ENCODE results near the gene EML4. TPM values are rescaled to one million over a fixed set of nuclear protein-coding genes. Genes with fewer than 3 reads are reported as not detected.

EML4 gene
- total and polyA plus RNA-seq, 3 experiments from 2014 or later, result 58.0 to 70.8 (median 61.5) TPM

- Mint-ChIP-seq H3K27ac (peak overlapping the region in 3 of 8 donors; percentile 8 to 35 (median 33)), H3K27me3 (no peaks in the 10 kb centered on the region), H3K9me3 (no peaks in the 10 kb centered on the region), H3K36me3 (peaks cover 0 to 53% (median 5%) of the 10 kb centered on the region in 3 donors), H3K4me1 (peaks cover 77 to 96% (median 88%) of the 10 kb centered on the region in 3 donors), H3K4me3 (no peak overlapping the region)
- Histone ChIP-seq H3K27ac (ENCODE audit: low read depth, low read length) (no peak overlapping the region), H3K4me3 (ENCODE audit: low read length) (no peak overlapping the region), H3K36me3 (ENCODE audit: insufficient read depth, low read length) (peaks cover 5% of the 10 kb centered on the region), H3K27me3 (ENCODE audit: insufficient read depth, low read length, poor library complexity, severe bottlenecking) (no peaks in the 10 kb centered on the region), H3K9me3 (ENCODE audit: low read length) (no peaks in the 10 kb centered on the region), H3K4me1 (ENCODE audit: insufficient read depth, low read length) (peaks cover 61% of the 10 kb centered on the region)
- ChIA-PET CTCF (interaction anchor here (0.7 to 1.5 kb wide), 4 partner anchors 10 to 346 kb away, joined by 3 to 7 read pairs (median 4); no protein-coding TSS in a partner anchor), POLR2A (no interaction called here)
- no peak for DNase-seq
Measured at GRCh38 chr2:42186366-42186765, 17.2 kb downstream of the EML4 start.

GRCh38 chr2:42186945-42187632 lies 17.9 kb downstream of the EML4 start:
- peaks cover 5% of the 10 kb centered on the region for H3K36me3 ChIP-seq (ENCODE audit: insufficient read depth, low read length)
- DNase-seq, result no peak
- H3K4me1 Mint-ChIP-seq, result peaks cover 76 to 96% (median 88%) of the 10 kb centered on the region in 3 donors
- H3K27me3 ChIP-seq (ENCODE audit: insufficient read depth, low read length, poor library complexity, severe bottlenecking), result no peaks in the 10 kb centered on the region
- H3K27ac Mint-ChIP-seq, result peak overlapping the region in 4 of 8 donors; percentile 28 to 60 (median 54)
- H3K4me1 ChIP-seq (ENCODE audit: insufficient read depth, low read length), result peaks cover 58% of the 10 kb centered on the region
- no peaks in the 10 kb centered on the region for H3K9me3 Mint-ChIP-seq
- no peak overlapping the region for H3K4me3 ChIP-seq (ENCODE audit: low read length)
- no peak overlapping the region for H3K27ac ChIP-seq (ENCODE audit: low read depth, low read length)
- peak overlapping the region in 1 of 7 donors; percentile 24 for H3K4me3 Mint-ChIP-seq
- CTCF ChIA-PET, result interaction anchor here (1.5 kb wide), 1 partner anchor 9 kb away, joined by 7 read pairs; no protein-coding TSS in a partner anchor
- H3K9me3 ChIP-seq (ENCODE audit: low read length), result no peaks in the 10 kb centered on the region
- H3K27me3 Mint-ChIP-seq, result no peaks in the 10 kb centered on the region
- H3K36me3 Mint-ChIP-seq, result peaks cover 0 to 51% (median 3%) of the 10 kb centered on the region in 3 donors
- POLR2A ChIA-PET, result no interaction called here

- no peaks in the 10 kb centered on the region for H3K27me3 Mint-ChIP-seq
- peak overlapping the region in 1 of 7 donors; percentile 26 for H3K4me3 Mint-ChIP-seq
- H3K27ac ChIP-seq (ENCODE audit: low read depth, low read length), result no peak overlapping the region
- no peak overlapping the region for H3K4me3 ChIP-seq (ENCODE audit: low read length)
- no peak for DNase-seq
- peaks cover 74 to 96% (median 88%) of the 10 kb centered on the region in 3 donors for H3K4me1 Mint-ChIP-seq
- H3K27me3 ChIP-seq (ENCODE audit: insufficient read depth, low read length, poor library complexity, severe bottlenecking), result no peaks in the 10 kb centered on the region
- H3K4me1 ChIP-seq (ENCODE audit: insufficient read depth, low read length), result peaks cover 58% of the 10 kb centered on the region
- H3K27ac Mint-ChIP-seq, result peak overlapping the region in 1 of 8 donors; percentile 78
- H3K9me3 Mint-ChIP-seq, result no peaks in the 10 kb centered on the region
- ChIA-PET POLR2A (no interaction called here), CTCF (no interaction called here)
- H3K9me3 ChIP-seq (ENCODE audit: low read length), result no peaks in the 10 kb centered on the region
- H3K36me3 Mint-ChIP-seq, result peaks cover 0 to 46% (median 3%) of the 10 kb centered on the region in 3 donors
- H3K36me3 ChIP-seq (ENCODE audit: insufficient read depth, low read length), result peaks cover 5% of the 10 kb centered on the region
Measured at GRCh38 chr2:42187886-42188285, 18.7 kb downstream of the EML4 start.

GRCh38 chr2:42189235-42189566 lies 20.0 kb downstream of the EML4 start:
- no peaks in the 10 kb centered on the region for H3K9me3 ChIP-seq (ENCODE audit: low read length)
- Mint-ChIP-seq H3K9me3 (no peaks in the 10 kb centered on the region), H3K4me1 (peaks cover 75 to 96% (median 88%) of the 10 kb centered on the region in 3 donors), H3K4me3 (peak overlapping the region in 3 of 7 donors; percentile 2 to 10 (median 5)), H3K27ac (peak overlapping the region in 4 of 8 donors; percentile 34 to 73 (median 56)), H3K36me3 (peaks cover 0 to 42% (median 3%) of the 10 kb centered on the region in 3 donors), H3K27me3 (no peaks in the 10 kb centered on the region)
- H3K4me3 ChIP-seq (ENCODE audit: low read length), result no peak overlapping the region
- ChIA-PET CTCF (interaction anchor here (0.9 kb wide), 1 partner anchor 84 kb away, joined by 3 read pairs; no protein-coding TSS in a partner anchor), POLR2A (no interaction called here)
- H3K36me3 ChIP-seq (ENCODE audit: insufficient read depth, low read length), result peaks cover 5% of the 10 kb centered on the region
- peaks cover 59% of the 10 kb centered on the region for H3K4me1 ChIP-seq (ENCODE audit: insufficient read depth, low read length)
- DNase-seq, result no peak
- H3K27me3 ChIP-seq (ENCODE audit: insufficient read depth, low read length, poor library complexity, severe bottlenecking), result no peaks in the 10 kb centered on the region
- no peak overlapping the region for H3K27ac ChIP-seq (ENCODE audit: low read depth, low read length)

GRCh38 chr2:42190191-42190590 lies 21.0 kb downstream of the EML4 start:
- Mint-ChIP-seq H3K27ac (peak overlapping the region in 5 of 8 donors; percentile 0 to 87 (median 3)), H3K27me3 (no peaks in the 10 kb centered on the region), H3K9me3 (no peaks in the 10 kb centered on the region), H3K4me1 (peaks cover 71 to 96% (median 86%) of the 10 kb centered on the region in 3 donors), H3K36me3 (peaks cover 0 to 43% (median 3%) of the 10 kb centered on the region in 3 donors), H3K4me3 (peak overlapping the region in 4 of 7 donors; percentile 2 to 30 (median 6))
- Histone ChIP-seq H3K4me1 (ENCODE audit: insufficient read depth, low read length) (peaks cover 52% of the 10 kb centered on the region), H3K27ac (ENCODE audit: low read depth, low read length) (no peak overlapping the region), H3K9me3 (ENCODE audit: low read length) (no peaks in the 10 kb centered on the region), H3K4me3 (ENCODE audit: low read length) (no peak overlapping the region), H3K27me3 (ENCODE audit: insufficient read depth, low read length, poor library complexity, severe bottlenecking) (no peaks in the 10 kb centered on the region), H3K36me3 (ENCODE audit: insufficient read depth, low read length) (peaks cover 3% of the 10 kb centered on the region)
- CTCF ChIA-PET, result interaction anchor here (0.9 to 1.3 kb wide), 2 partner anchors 15 to 85 kb away, joined by 3 read pairs; no protein-coding TSS in a partner anchor
- DNase-seq, result no peak
- POLR2A ChIA-PET, result interaction anchor here (0.7 kb wide), 1 partner anchor 80 kb away, joined by 3 read pairs; no protein-coding TSS in a partner anchor

GRCh38 chr2:42191285-42192009 lies 22.3 kb downstream of the EML4 start:
- ChIA-PET POLR2A (no interaction called here), CTCF (interaction anchor here (1.1 kb wide), 1 partner anchor 95 kb away, joined by 3 read pairs; no protein-coding TSS in a partner anchor)
- DNase-seq, result no peak
- H3K4me1 Mint-ChIP-seq, result peaks cover 67 to 96% (median 86%) of the 10 kb centered on the region in 3 donors
- H3K36me3 Mint-ChIP-seq, result peaks cover 0 to 35% (median 3%) of the 10 kb centered on the region in 3 donors
- no peaks in the 10 kb centered on the region for H3K9me3 Mint-ChIP-seq
- H3K27me3 Mint-ChIP-seq, result no peaks in the 10 kb centered on the region
- no peak overlapping the region for H3K27ac ChIP-seq (ENCODE audit: low read depth, low read length)
- no peaks in the 10 kb centered on the region for H3K27me3 ChIP-seq (ENCODE audit: insufficient read depth, low read length, poor library complexity, severe bottlenecking)
- peak overlapping the region in 5 of 7 donors; percentile 10 to 56 (median 42) for H3K4me3 Mint-ChIP-seq
- H3K36me3 ChIP-seq (ENCODE audit: insufficient read depth, low read length), result no peaks in the 10 kb centered on the region
- no peak overlapping the region for H3K4me3 ChIP-seq (ENCODE audit: low read length)
- H3K9me3 ChIP-seq (ENCODE audit: low read length), result no peaks in the 10 kb centered on the region
- peak overlapping the region in 7 of 8 donors; percentile 0 to 76 (median 58) for H3K27ac Mint-ChIP-seq
- H3K4me1 ChIP-seq (ENCODE audit: insufficient read depth, low read length), result peaks cover 50% of the 10 kb centered on the region

GRCh38 chr2:42192010-42192373 lies 22.8 kb downstream of the EML4 start:
- H3K27me3 ChIP-seq (ENCODE audit: insufficient read depth, low read length, poor library complexity, severe bottlenecking), result no peaks in the 10 kb centered on the region
- H3K4me3 Mint-ChIP-seq, result peak overlapping the region in 1 of 7 donors; percentile 13
- DNase-seq, result no peak
- peaks cover 69 to 98% (median 89%) of the 10 kb centered on the region in 3 donors for H3K4me1 Mint-ChIP-seq
- ChIA-PET CTCF (no interaction called here), POLR2A (no interaction called here)
- H3K9me3 ChIP-seq (ENCODE audit: low read length), result no peaks in the 10 kb centered on the region
- peak overlapping the region in 4 of 8 donors; percentile 41 to 77 (median 65) for H3K27ac Mint-ChIP-seq
- no peaks in the 10 kb centered on the region for H3K9me3 Mint-ChIP-seq
- peaks cover 54% of the 10 kb centered on the region for H3K4me1 ChIP-seq (ENCODE audit: insufficient read depth, low read length)
- H3K36me3 Mint-ChIP-seq, result peaks cover 0 to 38% (median 6%) of the 10 kb centered on the region in 3 donors
- no peak overlapping the region for H3K4me3 ChIP-seq (ENCODE audit: low read length)
- no peak overlapping the region for H3K27ac ChIP-seq (ENCODE audit: low read depth, low read length)
- no peaks in the 10 kb centered on the region for H3K27me3 Mint-ChIP-seq
- H3K36me3 ChIP-seq (ENCODE audit: insufficient read depth, low read length), result no peaks in the 10 kb centered on the region

Measured in CD8-positive, alpha-beta memory T cell (primary cell).